ENCODE results near the gene NGFR. TPM values are rescaled to one million over a fixed set of nuclear protein-coding genes. Genes with fewer than 3 reads are reported as not detected.
A peak's percentile ranks its signal among the peaks of the same experiment; 100 is the strongest.
"Not testable (repeated sequence)": the region's sequence is repeated elsewhere in the genome, so short reads cannot be mapped to it uniquely, and the experiment has no call there.

The NGFR gene
- total RNA-seq, 1 donor from 2014 or later: 4.1 TPM

- DNase-seq (no peak), ATAC-seq (no peak)
- intact Hi-C loops (cut with micrococcal nuclease): loop anchor here (10.0 kb wide), 1 partner anchor 55 kb away; no protein-coding TSS in a partner anchor
These were observed 4.8 kb upstream of the NGFR start for GRCh38 chr17:49490276-49490675.

GRCh38 chr17:49491192-49491769 lies 3.8 kb upstream of the NGFR start:
- intact Hi-C loops (cut with micrococcal nuclease): loop anchor here (10.0 kb wide), 1 partner anchor 54 kb away; no protein-coding TSS in a partner anchor
- ATAC-seq (no peak), DNase-seq (no peak)

- intact Hi-C loops (cut with micrococcal nuclease): loop anchor here (10.0 kb wide), 1 partner anchor 50 kb away; no protein-coding TSS in a partner anchor
These were observed 601 bp upstream of the NGFR start for GRCh38 chr17:49494399-49494985.

GRCh38 chr17:49495842-49496182 lies 719 bp downstream of the NGFR start:
- peak; percentile 10 for ATAC-seq
- intact Hi-C loops (cut with micrococcal nuclease): loop anchor here (10.0 kb wide), 1 partner anchor 49 kb away; no protein-coding TSS in a partner anchor
- no peak for DNase-seq

More at GRCh38 chr17:49494399-49494985, 601 bp upstream of the NGFR start:
- DNase-seq: no peak
- ATAC-seq: no peak

- DNase-seq (peak; percentile 92), ATAC-seq (peak; percentile 91)
- intact Hi-C loops (cut with micrococcal nuclease): loop anchor here (10.0 kb wide), 1 partner anchor 48 kb away; no protein-coding TSS in a partner anchor
These were observed 1.2 kb downstream of the NGFR start for GRCh38 chr17:49496183-49496866.

DNA sequence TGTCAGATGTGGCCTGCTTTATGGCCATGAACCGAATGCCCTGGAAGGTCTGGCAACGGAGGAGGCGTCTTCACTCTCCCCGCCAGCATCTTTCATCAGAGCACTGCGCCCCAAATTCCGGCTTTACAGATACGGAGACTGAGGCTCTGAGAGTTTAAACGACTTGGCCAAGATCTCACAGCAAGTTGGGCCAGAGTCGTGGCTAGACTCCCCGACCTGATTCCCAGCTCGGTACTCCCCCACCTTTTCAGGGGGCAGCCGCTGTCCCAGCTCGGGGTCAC lies 1.7 kb downstream of the NGFR start:
- ATAC-seq: no peak
- intact Hi-C loops (cut with micrococcal nuclease): loop anchor here (10.0 kb wide), 1 partner anchor 48 kb away; no protein-coding TSS in a partner anchor
- DNase-seq: no peak

GRCh38 chr17:49497148-49498028 lies 2.3 kb downstream of the NGFR start:
- DNase-seq (peak; percentile 76), ATAC-seq (peak; percentile 69)
- intact Hi-C loops (cut with micrococcal nuclease): loop anchor here (10.0 kb wide), 1 partner anchor 47 kb away; no protein-coding TSS in a partner anchor

GRCh38 chr17:49498029-49498615 lies 3.0 kb downstream of the NGFR start:
- DNase-seq: no peak

GRCh38 chr17:49501496-49501895 lies 6.4 kb downstream of the NGFR start:
- no peak for ATAC-seq
- intact Hi-C loops (cut with micrococcal nuclease): no loop called here
- DNase-seq: no peak

More at GRCh38 chr17:49498029-49498615, 3.0 kb downstream of the NGFR start:
- intact Hi-C loops (cut with micrococcal nuclease): loop anchor here (10.0 kb wide), 1 partner anchor 47 kb away; no protein-coding TSS in a partner anchor
- ATAC-seq: no peak

DNA sequence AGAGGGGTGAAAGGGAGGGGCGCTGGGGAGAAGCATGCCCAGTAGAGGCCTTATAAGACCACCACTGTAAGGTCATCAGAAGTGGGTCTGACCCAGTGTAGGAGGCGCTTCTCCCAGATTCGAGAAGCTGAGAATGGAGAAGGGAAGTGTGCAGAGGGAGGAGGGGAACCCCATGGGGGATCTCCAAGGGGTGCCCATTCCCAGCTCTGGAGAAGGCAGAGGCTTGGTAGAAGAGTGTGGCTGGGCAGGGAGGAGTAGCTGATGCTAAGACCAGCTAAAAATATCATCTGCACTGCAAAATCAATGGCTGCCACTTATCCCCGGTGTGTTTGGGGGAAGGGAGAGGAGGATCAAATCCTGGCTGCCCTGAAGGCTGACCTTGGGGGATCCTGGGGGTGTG lies 7.2 kb downstream of the NGFR start:
- ATAC-seq (no peak), DNase-seq (no peak)
- intact Hi-C loops (cut with micrococcal nuclease): no loop called here

DNA sequence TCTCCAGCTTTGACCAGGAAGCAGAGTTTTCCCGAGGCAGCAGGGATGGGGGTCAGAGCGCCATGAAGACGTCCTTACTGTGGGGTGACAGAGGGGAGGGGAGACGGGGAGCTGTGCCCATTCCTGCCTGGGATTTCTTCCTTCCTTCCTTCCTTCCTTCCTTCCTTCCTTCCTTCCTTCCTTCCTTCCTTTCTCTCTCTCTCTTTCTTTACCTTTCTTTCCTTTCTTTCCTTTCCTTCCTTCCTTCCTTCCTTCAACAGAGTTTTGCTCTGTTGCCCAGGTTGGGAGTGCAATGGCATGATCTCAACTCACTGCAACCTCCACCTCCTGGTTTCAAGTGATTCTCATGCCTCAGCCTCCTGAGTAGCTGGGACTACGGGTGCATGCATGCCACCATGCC lies 7.6 kb downstream of the NGFR start:
- ATAC-seq; intact Hi-C loops (cut with micrococcal nuclease); DNase-seq: not testable (repeated sequence)

GRCh38 chr17:49504369-49504768 lies 9.3 kb downstream of the NGFR start:
- intact Hi-C loops (cut with micrococcal nuclease): no loop called here
- DNase-seq: no peak
- ATAC-seq: no peak

GRCh38 chr17:49505854-49506253 lies 10.8 kb downstream of the NGFR start:
- DNase-seq (peak; percentile 54), ATAC-seq (peak; percentile 73)
- intact Hi-C loops (cut with micrococcal nuclease): no loop called here

GRCh38 chr17:49506282-49506681 lies 11.2 kb downstream of the NGFR start:
- intact Hi-C loops (cut with micrococcal nuclease): no loop called here
- ATAC-seq: no peak
- DNase-seq: no peak

GRCh38 chr17:49508061-49508865 lies 13.2 kb downstream of the NGFR start:
- intact Hi-C loops (cut with micrococcal nuclease): no loop called here
- ATAC-seq: no peak
- DNase-seq: no peak

GRCh38 chr17:49508866-49509587 lies 13.9 kb downstream of the NGFR start:
- ATAC-seq (no peak), DNase-seq (no peak)
- intact Hi-C loops (cut with micrococcal nuclease): no loop called here

DNA sequence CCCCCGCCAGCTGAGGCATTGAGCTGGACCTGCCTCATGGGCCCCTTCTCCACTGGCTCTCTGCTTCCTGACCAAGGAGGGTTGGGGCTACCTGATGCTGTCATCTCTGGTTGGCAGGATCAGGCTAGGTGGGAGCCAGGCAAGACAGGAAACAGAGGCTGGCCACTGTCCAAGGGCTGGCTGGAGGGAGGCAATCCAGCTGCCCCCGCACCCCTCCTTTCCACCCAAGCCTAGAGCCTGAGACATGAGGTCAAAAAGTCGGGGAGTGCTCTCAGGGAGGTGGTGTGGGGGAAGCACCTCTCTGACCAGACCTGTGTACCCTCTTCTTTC lies 14.5 kb downstream of the NGFR start:
- intact Hi-C loops (cut with micrococcal nuclease): no loop called here
- DNase-seq (no peak), ATAC-seq (no peak)
